Central memory CD8-positive, alpha-beta T cell (primary cell): Measurements from ENCODE around the gene CADPS.
"Not testable (repeated sequence)": the region's sequence is repeated elsewhere in the genome, so short reads cannot be mapped to it uniquely, and the experiment has no call there.

Source experiments
- ATAC-seq: fragments of 150-1000 bp; cut with Tn5 transposase; replicated peaks from 2 replicates; pipeline ENCODE4 v1.10.0; 2022; ENCODE audit warnings: mild to moderate bottlenecking, moderate FRiP score, moderate number of reproducible peaks; ENCODE audit not compliant: poor library complexity, severe bottlenecking; ENCODE audit errors: extremely low read depth
- DNase-seq, 2 donors: peaks; one replicate each; pipeline ENCODE4 v3.0.0; 2021; ENCODE audit warnings: low spot score in 2 of 2
- H3K27ac Mint-ChIP-seq: one replicate; pipeline ENCODE4 v1.8.0; 2022; ENCODE audit warnings: low read depth, mild to moderate bottlenecking, moderate library complexity, mixed read lengths
- H3K27me3 Mint-ChIP-seq: one replicate; pipeline ENCODE4 v1.8.0; 2022; ENCODE audit warnings: mixed read lengths
- H3K36me3 Mint-ChIP-seq: one replicate; pipeline ENCODE4 v1.8.0; 2022; ENCODE audit warnings: mild to moderate bottlenecking, moderate library complexity, mixed read lengths; ENCODE audit not compliant: insufficient read depth
- H3K4me1 Mint-ChIP-seq: one replicate; pipeline ENCODE4 v1.8.0; 2022; ENCODE audit warnings: mixed read lengths
- H3K4me3 Mint-ChIP-seq: one replicate; pipeline ENCODE4 v1.8.0; 2022; ENCODE audit warnings: mild to moderate bottlenecking, moderate library complexity, mixed read lengths
- H3K9me3 Mint-ChIP-seq: one replicate; pipeline ENCODE4 v1.8.0; 2022; ENCODE audit warnings: mixed read lengths

CADPS gene

DNA sequence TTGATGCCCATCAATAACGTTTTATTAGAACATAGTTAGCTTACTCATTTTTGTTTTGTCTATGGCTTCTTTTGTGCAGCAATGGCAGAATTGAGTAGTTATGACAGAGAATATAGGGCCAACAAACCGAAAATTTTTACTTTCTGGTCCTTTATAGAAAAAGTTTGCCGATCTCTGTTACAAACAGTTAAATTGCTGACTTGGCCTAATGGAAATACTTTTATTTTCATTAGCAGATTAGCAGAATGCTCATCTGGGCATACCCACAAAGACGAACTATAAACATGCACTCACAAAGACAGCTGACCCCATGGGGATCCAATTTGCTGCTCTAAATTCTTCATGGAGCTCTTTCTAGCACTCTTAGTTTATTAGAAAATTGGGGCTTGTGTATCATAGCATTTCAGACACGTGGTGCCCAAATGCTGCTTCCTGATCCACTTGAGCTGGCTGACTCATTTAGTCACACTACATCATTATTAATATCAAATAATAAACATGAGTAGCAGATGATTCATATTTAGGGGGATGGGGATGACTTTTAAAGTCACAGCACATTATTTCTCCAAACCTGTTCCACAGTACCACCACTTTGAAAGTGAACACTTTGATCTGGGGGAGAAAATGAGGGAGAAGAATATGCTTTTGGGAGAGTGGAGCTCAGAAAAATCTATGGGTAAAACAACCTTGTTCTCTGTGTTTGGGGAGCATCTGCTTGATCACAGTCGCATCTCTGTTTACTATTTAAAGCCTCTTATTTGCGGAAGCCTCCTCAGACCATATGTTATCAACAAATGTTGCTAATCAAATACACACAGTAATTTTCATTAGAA is 273.8 kb downstream of the CADPS start:
- H3K27me3 Mint-ChIP-seq: no peaks in the 10 kb centered on the region
- H3K4me1 Mint-ChIP-seq: no peaks in the 10 kb centered on the region
- no peak overlapping the region for H3K4me3 Mint-ChIP-seq
- no peak for ATAC-seq
- H3K27ac Mint-ChIP-seq: no peak overlapping the region
- no peaks in the 10 kb centered on the region for H3K9me3 Mint-ChIP-seq
- DNase-seq: no peak
- H3K36me3 Mint-ChIP-seq: no peaks in the 10 kb centered on the region

DNA sequence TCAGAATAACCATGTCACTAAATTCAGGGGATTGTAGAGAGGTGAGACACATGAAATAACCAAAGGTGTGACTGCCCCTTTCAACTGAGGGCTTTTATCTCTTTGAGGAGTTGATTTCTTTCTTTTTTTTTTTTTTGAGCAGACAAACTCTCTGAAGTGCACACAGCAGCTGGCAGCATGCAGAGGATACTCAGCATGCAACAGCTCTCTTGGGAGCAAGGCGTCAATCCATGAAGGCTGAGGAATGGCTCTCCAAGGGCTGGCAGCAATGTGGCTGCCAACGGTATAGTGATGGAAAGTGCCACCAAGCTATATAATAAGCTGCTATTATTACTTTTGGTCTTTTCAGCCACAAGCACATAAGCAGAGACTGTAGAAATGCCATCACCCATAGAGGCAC is 275.2 kb downstream of the CADPS start:
- H3K27me3 Mint-ChIP-seq: no peaks in the 10 kb centered on the region
- no peak overlapping the region for H3K4me3 Mint-ChIP-seq

DNA sequence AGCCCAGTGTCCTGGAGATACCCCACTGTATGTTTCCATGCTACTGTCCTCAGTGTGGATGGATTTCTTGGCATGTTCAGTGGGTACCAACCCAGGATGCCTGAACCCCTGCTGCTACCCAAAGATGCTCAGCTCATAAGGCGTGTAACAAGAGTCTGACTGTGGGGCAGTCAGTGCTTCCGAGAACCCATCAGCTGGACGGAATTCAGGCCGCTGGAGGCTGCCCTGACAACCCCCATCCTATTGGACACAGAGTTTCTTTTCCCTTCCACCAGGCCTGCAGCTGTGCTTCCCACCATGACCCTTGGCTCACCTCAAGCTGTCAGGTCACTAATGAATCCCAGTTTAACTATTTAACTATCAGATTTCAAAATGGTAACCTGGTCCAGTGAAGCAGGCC is 277.7 kb downstream of the CADPS start:
- ATAC-seq (no peak), DNase-seq (no peak)
- H3K27me3 Mint-ChIP-seq: no peaks in the 10 kb centered on the region
- H3K27ac Mint-ChIP-seq: no peak overlapping the region
- no peaks in the 10 kb centered on the region for H3K4me1 Mint-ChIP-seq
- no peaks in the 10 kb centered on the region for H3K36me3 Mint-ChIP-seq
- H3K4me3 Mint-ChIP-seq: no peak overlapping the region
- H3K9me3 Mint-ChIP-seq: no peaks in the 10 kb centered on the region

More for the DNA sequence above, 275.2 kb downstream of the CADPS start:
- ATAC-seq (no peak), DNase-seq (no peak)
- Mint-ChIP-seq H3K36me3 (no peaks in the 10 kb centered on the region), H3K27ac (no peak overlapping the region), H3K9me3 (no peaks in the 10 kb centered on the region), H3K4me1 (no peaks in the 10 kb centered on the region)

DNA sequence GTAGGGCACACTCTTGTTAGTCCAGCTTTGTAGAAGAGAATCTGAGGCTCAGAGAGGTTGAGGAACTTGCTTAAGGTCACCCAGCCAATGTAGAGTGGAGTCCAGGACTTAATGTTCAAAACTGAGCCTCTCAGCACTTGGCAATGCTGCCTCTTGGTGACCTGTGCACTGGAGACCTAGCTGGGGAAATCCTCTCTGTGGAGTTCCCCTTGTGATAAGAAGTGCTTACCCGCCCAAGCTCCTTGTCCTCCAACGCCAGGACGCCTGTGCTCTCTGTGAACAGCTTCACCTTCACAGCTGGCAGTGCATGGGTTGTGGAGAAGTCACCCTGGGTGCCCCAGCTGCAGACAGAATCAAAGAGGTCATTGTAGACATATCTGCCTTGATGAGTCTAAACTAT is 282.8 kb downstream of the CADPS start:
- peaks cover 6% of the 10 kb centered on the region for H3K9me3 Mint-ChIP-seq
- no peaks in the 10 kb centered on the region for H3K4me1 Mint-ChIP-seq
- H3K27ac Mint-ChIP-seq: no peak overlapping the region
- no peak for DNase-seq
- H3K4me3 Mint-ChIP-seq: no peak overlapping the region
- no peaks in the 10 kb centered on the region for H3K27me3 Mint-ChIP-seq
- no peaks in the 10 kb centered on the region for H3K36me3 Mint-ChIP-seq
- no peak for ATAC-seq

DNA sequence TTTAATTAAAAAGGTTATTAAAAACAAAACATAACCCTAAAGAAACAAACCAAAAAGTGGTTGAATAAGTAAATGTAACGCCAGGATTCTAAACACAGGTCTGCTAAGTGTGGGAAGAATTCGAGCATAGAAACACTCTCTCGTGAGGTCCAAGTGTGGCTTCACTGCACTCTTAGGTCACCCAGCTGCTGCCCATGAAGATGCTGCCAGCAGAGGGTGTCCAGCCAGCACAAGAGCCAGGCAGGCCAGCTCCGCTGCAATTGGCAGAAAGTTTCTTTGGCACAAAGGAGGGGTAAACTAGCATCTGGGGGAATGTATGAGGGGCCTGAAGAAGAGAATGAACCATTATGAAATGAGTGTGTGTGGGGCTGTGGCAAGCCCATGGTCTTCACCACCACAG is 286.1 kb downstream of the CADPS start:
- peaks cover 6% of the 10 kb centered on the region for H3K9me3 Mint-ChIP-seq
- H3K4me3 Mint-ChIP-seq: no peak overlapping the region
- no peaks in the 10 kb centered on the region for H3K4me1 Mint-ChIP-seq
- no peak for DNase-seq
- no peak for ATAC-seq
- no peak overlapping the region for H3K27ac Mint-ChIP-seq
- no peaks in the 10 kb centered on the region for H3K36me3 Mint-ChIP-seq
- H3K27me3 Mint-ChIP-seq: no peaks in the 10 kb centered on the region

DNA sequence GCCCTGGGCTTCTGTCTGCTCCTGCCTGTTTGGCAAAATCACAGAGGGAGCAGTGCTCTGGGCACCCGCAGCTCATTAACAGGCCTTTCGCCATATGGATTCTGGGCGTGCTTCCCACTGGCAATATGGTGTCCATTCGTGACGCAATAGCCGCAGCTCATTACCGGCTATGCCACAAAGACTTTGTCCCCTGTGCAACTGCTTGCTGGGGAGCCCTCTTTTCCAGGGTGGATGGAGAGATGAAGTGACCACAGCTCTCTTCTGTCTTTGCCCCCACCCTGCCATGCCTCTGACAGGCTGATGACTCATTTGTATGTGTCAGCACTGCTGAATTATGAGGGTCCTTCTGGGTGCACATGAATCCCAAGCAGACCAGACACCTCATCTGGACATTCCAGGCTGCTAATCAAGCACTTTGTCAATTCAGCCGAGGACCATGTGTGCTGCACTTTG is 287.6 kb downstream of the CADPS start:
- DNase-seq: no peak
- H3K4me1 Mint-ChIP-seq: no peaks in the 10 kb centered on the region

DNA sequence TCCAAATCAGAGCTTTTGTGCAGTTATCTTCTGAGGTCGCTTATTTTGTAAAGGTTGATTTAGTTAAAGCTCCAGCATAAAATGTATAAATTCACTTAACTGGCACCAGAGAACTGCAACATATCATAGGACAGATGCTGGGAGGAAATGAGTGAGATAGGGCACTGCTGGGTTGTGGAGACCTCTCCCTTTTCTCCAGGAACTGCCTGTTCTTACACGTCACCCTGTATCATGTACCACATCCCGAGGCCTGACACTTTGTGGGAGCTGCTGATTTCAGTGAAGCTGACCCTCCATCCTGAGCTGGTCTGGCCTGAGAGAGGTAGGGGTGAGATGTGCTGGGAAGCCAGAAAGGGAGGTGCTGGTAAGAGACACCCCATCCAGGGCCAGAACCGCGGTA is 288.0 kb downstream of the CADPS start:
- no peaks in the 10 kb centered on the region for H3K27me3 Mint-ChIP-seq
- H3K36me3 Mint-ChIP-seq: no peaks in the 10 kb centered on the region
- H3K27ac Mint-ChIP-seq: no peak overlapping the region
- no peaks in the 10 kb centered on the region for H3K4me1 Mint-ChIP-seq
- H3K4me3 Mint-ChIP-seq: no peak overlapping the region
- ATAC-seq (no peak), DNase-seq (no peak)
- H3K9me3 Mint-ChIP-seq: peaks cover 6% of the 10 kb centered on the region

More for the DNA sequence above, 287.6 kb downstream of the CADPS start:
- Mint-ChIP-seq H3K27me3 (no peaks in the 10 kb centered on the region), H3K36me3 (no peaks in the 10 kb centered on the region), H3K4me3 (no peak overlapping the region), H3K9me3 (peaks cover 6% of the 10 kb centered on the region), H3K27ac (no peak overlapping the region)
- ATAC-seq: no peak

DNA sequence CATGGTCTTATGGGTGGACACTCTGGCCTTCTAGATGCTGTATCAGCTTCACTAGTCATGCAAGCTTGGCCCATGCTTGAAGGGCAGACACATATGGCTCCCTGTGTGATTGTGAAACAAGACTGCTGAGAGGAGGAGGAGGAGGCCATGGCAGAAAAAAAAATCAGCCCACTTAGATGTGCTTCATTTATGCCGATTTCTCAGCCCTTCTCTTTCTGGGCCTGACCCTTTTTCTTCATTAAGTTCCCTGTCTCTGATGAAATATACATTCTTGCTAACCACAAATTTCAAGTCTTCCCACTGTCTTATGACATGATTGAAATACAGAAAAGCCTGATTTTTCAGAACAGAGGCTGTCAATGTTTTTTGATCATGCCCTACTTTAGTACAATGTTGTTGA is 288.9 kb downstream of the CADPS start:
- no peak for ATAC-seq
- no peak overlapping the region for H3K27ac Mint-ChIP-seq
- DNase-seq: no peak
- H3K27me3 Mint-ChIP-seq: no peaks in the 10 kb centered on the region
- H3K4me1 Mint-ChIP-seq: no peaks in the 10 kb centered on the region
- no peak overlapping the region for H3K4me3 Mint-ChIP-seq
- peaks cover 6% of the 10 kb centered on the region for H3K9me3 Mint-ChIP-seq
- H3K36me3 Mint-ChIP-seq: no peaks in the 10 kb centered on the region

DNA sequence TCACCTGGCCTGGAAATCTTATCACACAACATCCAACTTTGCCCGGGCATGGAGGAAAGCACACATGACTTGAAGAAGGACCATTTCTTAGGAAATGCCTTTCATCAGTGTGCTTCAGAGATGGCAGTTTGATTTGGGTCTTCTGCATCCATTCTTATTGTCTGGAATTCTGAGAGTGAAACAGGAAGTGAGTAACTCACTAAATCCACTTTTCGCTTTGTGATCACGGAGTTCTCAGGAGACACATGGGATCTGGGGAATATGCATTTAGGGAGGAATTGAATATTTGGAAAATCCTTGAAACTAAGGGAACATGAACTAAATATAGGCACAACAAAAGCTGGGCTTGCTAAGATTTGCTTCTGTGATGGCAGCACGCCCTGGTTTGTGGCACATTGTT is 289.4 kb downstream of the CADPS start:
- Mint-ChIP-seq H3K36me3 (no peaks in the 10 kb centered on the region), H3K27ac (no peak overlapping the region), H3K4me1 (no peaks in the 10 kb centered on the region), H3K9me3 (peaks cover 6% of the 10 kb centered on the region), H3K27me3 (no peaks in the 10 kb centered on the region), H3K4me3 (no peak overlapping the region)
- no peak for ATAC-seq
- DNase-seq: no peak

DNA sequence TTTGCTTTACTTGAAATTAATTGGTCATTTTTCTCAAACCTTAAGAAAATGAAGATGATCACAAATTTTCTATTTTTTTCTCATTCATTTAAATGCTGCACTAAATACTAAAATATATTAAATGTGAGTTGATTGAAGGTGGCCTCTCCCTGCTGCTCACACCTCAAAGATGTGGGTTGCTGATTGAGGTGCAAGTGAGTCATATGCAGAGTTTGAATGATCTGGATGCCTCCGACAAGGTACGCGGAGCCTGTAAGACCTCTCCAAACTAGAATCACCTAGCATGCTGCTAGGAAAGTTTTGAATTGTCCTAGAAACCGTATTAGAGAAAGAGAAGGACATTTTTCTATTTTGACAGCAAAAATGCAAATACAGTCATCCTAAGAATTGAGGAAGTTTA is 290.6 kb downstream of the CADPS start:
- Mint-ChIP-seq H3K27ac (no peak overlapping the region), H3K4me3 (no peak overlapping the region), H3K36me3 (no peaks in the 10 kb centered on the region), H3K9me3 (peaks cover 11% of the 10 kb centered on the region), H3K27me3 (no peaks in the 10 kb centered on the region), H3K4me1 (no peaks in the 10 kb centered on the region)
- no peak for DNase-seq
- no peak for ATAC-seq

DNA sequence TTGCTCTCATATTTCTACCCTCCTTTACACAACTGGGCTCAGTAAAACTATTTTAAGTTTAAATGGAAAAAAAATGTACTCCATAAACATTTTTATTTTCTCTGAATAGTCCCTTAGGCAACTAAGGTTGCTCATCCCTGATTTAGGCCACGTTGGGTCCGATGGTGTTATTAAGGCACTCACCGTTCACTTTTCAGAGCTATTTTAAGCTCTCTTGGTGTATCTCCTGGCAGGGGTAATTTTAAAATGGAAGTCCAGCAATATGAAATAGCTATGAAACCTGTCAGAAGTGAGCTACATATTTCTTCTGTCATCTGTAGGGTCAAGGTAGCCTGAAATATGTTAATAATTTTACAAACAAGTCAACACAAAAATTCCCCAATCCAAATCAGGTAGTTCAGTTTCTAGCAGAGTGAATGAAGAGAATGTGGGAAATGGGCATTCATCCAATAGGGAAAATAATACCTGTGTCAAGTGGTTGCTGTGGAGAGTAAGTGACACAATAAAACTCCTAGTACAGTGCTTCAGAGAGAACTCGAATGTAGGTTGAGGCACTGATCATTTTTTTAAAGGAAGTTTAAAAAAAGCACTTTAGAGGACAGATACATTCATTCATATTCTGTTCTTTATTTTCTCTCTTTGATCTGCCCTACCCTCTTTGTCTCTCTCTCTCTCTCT is 292.6 kb downstream of the CADPS start:
- Mint-ChIP-seq H3K36me3 (no peaks in the 10 kb centered on the region), H3K27ac (no peak overlapping the region), H3K27me3 (no peaks in the 10 kb centered on the region), H3K4me1 (no peaks in the 10 kb centered on the region), H3K9me3 (peaks cover 20% of the 10 kb centered on the region), H3K4me3 (no peak overlapping the region)
- no peak for DNase-seq
- no peak for ATAC-seq

DNA sequence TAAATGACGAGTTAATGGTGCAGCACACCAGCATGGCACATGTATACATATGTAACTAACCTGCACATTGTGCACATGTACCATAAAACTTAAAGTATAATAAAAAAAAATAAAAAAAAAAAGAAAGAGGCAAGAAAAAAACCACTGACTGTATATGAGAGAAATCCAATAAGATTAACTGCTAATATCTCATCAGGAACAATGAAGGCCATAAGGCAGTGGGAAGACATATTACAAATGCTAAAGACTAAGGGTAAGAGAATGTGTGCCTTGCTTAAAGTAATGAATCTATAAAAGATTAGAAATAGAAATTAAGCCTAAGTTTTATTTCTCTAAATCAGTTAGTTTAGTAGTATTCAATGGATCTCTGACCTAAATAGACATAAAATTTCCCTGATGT is 294.7 kb downstream of the CADPS start:
- not testable (repeated sequence) for H3K4me3 Mint-ChIP-seq, ATAC-seq, H3K27me3 Mint-ChIP-seq, H3K27ac Mint-ChIP-seq, DNase-seq, H3K4me1 Mint-ChIP-seq, H3K36me3 Mint-ChIP-seq
- H3K9me3 Mint-ChIP-seq: peaks cover 23% of the 10 kb centered on the region

DNA sequence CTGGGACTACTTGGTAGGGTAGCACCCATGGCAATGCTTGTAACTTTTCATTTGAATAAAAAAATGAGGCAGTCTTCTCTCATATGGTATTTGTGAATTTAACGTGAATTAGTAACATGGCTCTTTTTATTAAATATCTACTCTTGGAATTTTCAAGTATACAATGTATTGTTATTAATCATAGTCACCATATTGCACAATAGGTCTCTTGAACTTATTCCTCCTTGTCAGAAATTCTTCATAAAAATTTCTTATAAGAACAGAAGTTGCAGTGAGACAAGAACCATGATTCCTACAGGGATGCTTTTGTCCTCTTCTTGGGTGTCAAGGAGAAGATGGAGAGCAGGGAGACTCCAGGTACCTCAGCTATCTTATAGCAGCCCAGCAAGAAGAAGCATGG is 298.1 kb downstream of the CADPS start:
- no peak for ATAC-seq
- H3K9me3 Mint-ChIP-seq: peaks cover 27% of the 10 kb centered on the region

More for the DNA sequence above, 298.1 kb downstream of the CADPS start:
- Mint-ChIP-seq H3K27me3 (no peaks in the 10 kb centered on the region), H3K36me3 (peaks cover 2% of the 10 kb centered on the region), H3K27ac (no peak overlapping the region), H3K4me3 (no peak overlapping the region), H3K4me1 (no peaks in the 10 kb centered on the region)
- DNase-seq: no peak
